Thyroid gland (tissue), 4 donors: ENCODE results near the gene ARMH3.

ENCODE experiments used
- POLR2A ChIP-seq, 2 donors: fragments of 450-650 bp; IDR thresholded peaks; one replicate each; pipeline ENCODE4 v1.6.1; 2017; ENCODE audit warnings: antibody characterized with exemption in 2 of 2, mild to moderate bottlenecking in 2 of 2, moderate library complexity in 1 of 2
- TF ChIP-seq, protein P1 (sequence below), 6 experiments: fragments of 200-600 bp in 3 of 6; fragments of 450-650 bp in 3 of 6; sonication (generic) in 3 of 6; IDR thresholded peaks; one replicate each; pipeline ENCODE4 v1.5.1; 2016 to 2019; ENCODE audit warnings: antibody characterized with exemption in 6 of 6, mild to moderate bottlenecking in 2 of 6, inconsistent platforms in 1 of 6, moderate library complexity in 1 of 6

DNA sequence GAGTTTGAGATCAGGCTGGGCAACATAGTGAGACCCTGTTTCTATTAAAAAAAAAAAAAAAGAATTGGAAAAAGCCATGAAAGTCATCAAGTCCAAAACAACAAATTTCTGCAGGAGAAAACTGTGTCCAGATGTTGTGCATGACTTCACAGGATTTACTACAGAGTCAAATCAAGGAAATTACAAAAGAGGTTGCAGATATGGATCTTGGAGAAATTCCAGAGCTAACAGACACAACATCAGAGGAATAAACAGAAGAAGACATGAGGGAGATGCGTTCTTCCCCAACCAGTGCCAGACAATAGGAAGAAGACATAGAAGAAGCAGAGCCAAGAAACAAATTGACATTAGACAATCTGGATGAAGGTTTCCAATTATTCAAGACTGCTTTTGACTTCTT lies 188.0 kb downstream of the ARMH3 start:
- TF ChIP-seq, protein P1, sequence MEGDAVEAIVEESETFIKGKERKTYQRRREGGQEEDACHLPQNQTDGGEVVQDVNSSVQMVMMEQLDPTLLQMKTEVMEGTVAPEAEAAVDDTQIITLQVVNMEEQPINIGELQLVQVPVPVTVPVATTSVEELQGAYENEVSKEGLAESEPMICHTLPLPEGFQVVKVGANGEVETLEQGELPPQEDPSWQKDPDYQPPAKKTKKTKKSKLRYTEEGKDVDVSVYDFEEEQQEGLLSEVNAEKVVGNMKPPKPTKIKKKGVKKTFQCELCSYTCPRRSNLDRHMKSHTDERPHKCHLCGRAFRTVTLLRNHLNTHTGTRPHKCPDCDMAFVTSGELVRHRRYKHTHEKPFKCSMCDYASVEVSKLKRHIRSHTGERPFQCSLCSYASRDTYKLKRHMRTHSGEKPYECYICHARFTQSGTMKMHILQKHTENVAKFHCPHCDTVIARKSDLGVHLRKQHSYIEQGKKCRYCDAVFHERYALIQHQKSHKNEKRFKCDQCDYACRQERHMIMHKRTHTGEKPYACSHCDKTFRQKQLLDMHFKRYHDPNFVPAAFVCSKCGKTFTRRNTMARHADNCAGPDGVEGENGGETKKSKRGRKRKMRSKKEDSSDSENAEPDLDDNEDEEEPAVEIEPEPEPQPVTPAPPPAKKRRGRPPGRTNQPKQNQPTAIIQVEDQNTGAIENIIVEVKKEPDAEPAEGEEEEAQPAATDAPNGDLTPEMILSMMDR (IDR thresholded peaks at IDR 0.05): no peak
- TF ChIP-seq POLR2A (IDR thresholded peaks at IDR 0.05): no peak
